Karpas-422 (cell line): ENCODE measurements around the gene PLA2G4D. TPM values are rescaled to one million over a fixed set of nuclear protein-coding genes. Genes with fewer than 3 reads are reported as not detected.

Experiments used
- DNase-seq: peaks from one replicate; pipeline ENCODE4 v3.0.0-alpha.2; 2015
- H2AFZ ChIP-seq: fragments of 200-600 bp; sonication (generic); 2 replicates; pipeline ENCODE4 v1.6.1; 2014; ENCODE audit warnings: antibody characterized with exemption, low read length, mixed read lengths
- H3K27ac ChIP-seq: fragments of 200-600 bp; sonication (generic); 2 replicates; pipeline ENCODE4 v1.5.1; 2014; ENCODE audit warnings: mild to moderate bottlenecking, low read length, moderate library complexity
- H3K27me3 ChIP-seq: fragments of 200-600 bp; sonication (generic); 2 replicates; pipeline ENCODE4 v1.6.1; 2014; ENCODE audit warnings: low read length, mixed read lengths
- H3K36me3 ChIP-seq: fragments of 200-600 bp; sonication (generic); 2 replicates; pipeline ENCODE4 v1.6.1; 2014; ENCODE audit warnings: low read length, mixed read lengths; ENCODE audit not compliant: insufficient read depth
- H3K4me1 ChIP-seq: fragments of 200-600 bp; sonication (generic); 2 replicates; pipeline ENCODE4 v1.6.1; 2014; ENCODE audit warnings: mild to moderate bottlenecking, low read length, mixed read lengths
- H3K4me2 ChIP-seq: fragments of 200-600 bp; sonication (generic); 2 replicates; pipeline ENCODE4 v1.6.1; 2014; ENCODE audit warnings: low read length, low read depth, mild to moderate bottlenecking; ENCODE audit not compliant: poor library complexity, severe bottlenecking
- H3K4me3 ChIP-seq: fragments of 200-600 bp; sonication (generic); 2 replicates; pipeline ENCODE4 v1.5.1; 2014; ENCODE audit warnings: mild to moderate bottlenecking, antibody characterized with exemption, low read length, mixed read lengths
- H3K79me2 ChIP-seq: fragments of 200-600 bp; sonication (generic); 2 replicates; pipeline ENCODE4 v1.6.1; 2014; ENCODE audit warnings: mild to moderate bottlenecking, low read length, mixed read lengths
- H3K9ac ChIP-seq: fragments of 200-600 bp; sonication (generic); 2 replicates; pipeline ENCODE4 v1.6.0; 2014; ENCODE audit warnings: low read length
- H3K9me2 ChIP-seq: fragments of 200-600 bp; sonication (generic), shearing (Covaris generic); replicated peaks from 2 replicates; pipeline ENCODE4 v1.6.0; 2014; ENCODE audit warnings: mild to moderate bottlenecking, low read length, moderate library complexity; ENCODE audit not compliant: insufficient read depth
- H3K9me3 ChIP-seq: fragments of 300-700, 200-600 bp; sonication (generic); 2 replicates; pipeline ENCODE4 v1.6.1; 2014; ENCODE audit warnings: low read length, mixed read lengths
- H4K20me1 ChIP-seq: fragments of 200-600 bp; sonication (generic); 2 replicates; pipeline ENCODE4 v1.6.1; 2014; ENCODE audit warnings: mild to moderate bottlenecking, antibody characterized with exemption, low read length, low read depth; ENCODE audit not compliant: insufficient read depth
- total RNA-seq: library from RNA; depleted of rRNA; stranded (reverse); fragments of >200 nt; shearing (Covaris generic); gene quantifications from 2 replicates; pipeline ENCODE4 v1.2.3, GENCODE V29; 2014; ENCODE audit warnings: low replicate concordance

PLA2G4D gene
- total RNA-seq, 1 experiment from 2014 or later: not detected

DNA sequence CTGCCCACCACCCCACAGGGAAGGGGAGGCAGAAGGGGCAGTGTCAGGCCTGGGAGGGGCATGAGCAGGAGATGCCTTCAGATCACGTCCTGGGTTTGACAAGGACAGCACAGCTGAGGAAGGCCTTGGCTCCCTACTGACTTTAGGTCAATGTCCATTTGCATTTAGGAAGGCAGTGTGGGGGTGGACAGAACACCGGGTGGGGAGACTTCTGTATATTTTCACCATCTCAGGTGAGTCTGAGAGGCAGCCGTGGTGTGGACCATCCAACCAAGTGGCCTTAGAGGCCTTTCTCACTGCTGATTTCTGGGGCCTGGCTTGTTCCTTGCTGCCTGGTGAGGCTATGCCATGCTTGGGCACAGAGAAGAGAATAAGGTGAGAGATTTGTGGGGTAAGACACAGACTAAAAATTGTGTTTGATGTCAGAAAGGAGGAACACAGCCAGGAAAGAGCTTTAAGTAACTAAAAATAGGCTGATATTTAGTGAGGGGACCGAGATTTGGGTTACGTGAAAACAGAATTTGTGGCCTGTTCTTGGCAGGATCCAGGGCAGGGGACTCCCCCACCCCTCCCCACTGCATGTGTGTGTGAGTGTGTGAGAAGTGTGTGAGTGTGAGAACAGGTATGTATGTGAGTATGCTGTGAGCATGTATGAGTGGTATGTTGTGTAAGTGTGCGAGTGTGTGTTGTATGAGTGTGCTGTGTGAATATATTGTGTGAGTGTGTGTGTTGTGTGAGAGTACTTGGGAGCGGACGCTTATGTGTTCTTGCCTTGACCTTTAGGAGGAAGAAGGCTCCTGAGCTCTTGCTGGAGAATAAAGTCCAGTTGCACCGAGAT lies 61.8 kb downstream of the PLA2G4D start:
- Histone ChIP-seq H3K9me2 (no peaks in the 10 kb centered on the region), H3K27me3 (no peaks in the 10 kb centered on the region), H3K4me3 (no peak overlapping the region), H2AFZ (no peak overlapping the region), H3K4me2 (no peak overlapping the region), H4K20me1 (no peaks in the 10 kb centered on the region), H3K9ac (no peak overlapping the region), H3K79me2 (no peaks in the 10 kb centered on the region), H3K9me3 (no peaks in the 10 kb centered on the region), H3K4me1 (peaks cover 19% of the 10 kb centered on the region), H3K36me3 (no peaks in the 10 kb centered on the region), H3K27ac (no peak overlapping the region)
- no peak for DNase-seq

- no peak overlapping the region for H2AFZ ChIP-seq
- no peak overlapping the region for H3K4me3 ChIP-seq
- H3K36me3 ChIP-seq: no peaks in the 10 kb centered on the region
- no peaks in the 10 kb centered on the region for H3K9me2 ChIP-seq
- DNase-seq: no peak
- H3K4me2 ChIP-seq: no peak overlapping the region
- no peaks in the 10 kb centered on the region for H4K20me1 ChIP-seq
- peaks cover 17% of the 10 kb centered on the region for H3K4me1 ChIP-seq
- H3K27ac ChIP-seq: no peak overlapping the region
- no peak overlapping the region for H3K9ac ChIP-seq
- H3K9me3 ChIP-seq: no peaks in the 10 kb centered on the region
- no peaks in the 10 kb centered on the region for H3K79me2 ChIP-seq
- no peaks in the 10 kb centered on the region for H3K27me3 ChIP-seq
These were observed 63.0 kb downstream of the PLA2G4D start for GRCh38 chr15:42031198-42031915.

- no peaks in the 10 kb centered on the region; the same call in 1 of the 2 replicates for H3K4me1 ChIP-seq
- H3K9me2 ChIP-seq: no peaks in the 10 kb centered on the region
- no peaks in the 10 kb centered on the region for H3K9me3 ChIP-seq
- H4K20me1 ChIP-seq: no peaks in the 10 kb centered on the region
- no peak overlapping the region for H3K27ac ChIP-seq
- no peaks in the 10 kb centered on the region for H3K36me3 ChIP-seq
- no peak overlapping the region for H3K4me2 ChIP-seq
- H3K9ac ChIP-seq: no peak overlapping the region
- H3K27me3 ChIP-seq: no peaks in the 10 kb centered on the region
- H3K4me3 ChIP-seq: no peak overlapping the region
- no peak for DNase-seq
- H3K79me2 ChIP-seq: no peaks in the 10 kb centered on the region
- H2AFZ ChIP-seq: no peak overlapping the region
These were observed 66.8 kb downstream of the PLA2G4D start for GRCh38 chr15:42027521-42027920.

DNA sequence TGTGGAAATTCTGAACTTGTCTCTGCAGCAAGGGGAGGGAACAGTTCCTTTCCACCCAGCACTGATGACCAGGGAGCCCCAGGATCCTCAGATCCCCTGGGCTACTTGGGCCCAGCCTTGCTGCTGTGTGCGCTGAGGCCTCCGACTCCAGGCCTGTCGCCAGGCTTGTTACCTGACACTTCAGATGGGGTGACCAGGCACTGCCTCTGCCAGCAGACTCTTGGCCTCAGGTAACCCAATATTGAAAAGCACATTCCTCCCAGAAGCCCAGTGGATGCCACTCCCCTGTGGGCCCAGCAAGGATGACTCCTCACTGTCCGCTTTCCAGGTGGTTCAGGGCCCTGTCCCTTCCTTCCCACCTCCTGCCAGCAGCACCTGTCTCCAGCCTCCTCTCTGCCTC lies 70.1 kb downstream of the PLA2G4D start:
- H4K20me1 ChIP-seq: no peaks in the 10 kb centered on the region
- no peaks in the 10 kb centered on the region for H3K79me2 ChIP-seq
- no peaks in the 10 kb centered on the region for H3K27me3 ChIP-seq
- no peak for DNase-seq
- no peaks in the 10 kb centered on the region; the same call in 1 of the 2 replicates for H3K4me1 ChIP-seq
- no peaks in the 10 kb centered on the region for H3K9me2 ChIP-seq
- no peak overlapping the region for H3K9ac ChIP-seq
- H2AFZ ChIP-seq: no peak overlapping the region
- H3K4me3 ChIP-seq: no peak overlapping the region
- H3K9me3 ChIP-seq: no peaks in the 10 kb centered on the region
- no peak overlapping the region for H3K4me2 ChIP-seq
- no peaks in the 10 kb centered on the region for H3K36me3 ChIP-seq
- no peak overlapping the region for H3K27ac ChIP-seq

DNA sequence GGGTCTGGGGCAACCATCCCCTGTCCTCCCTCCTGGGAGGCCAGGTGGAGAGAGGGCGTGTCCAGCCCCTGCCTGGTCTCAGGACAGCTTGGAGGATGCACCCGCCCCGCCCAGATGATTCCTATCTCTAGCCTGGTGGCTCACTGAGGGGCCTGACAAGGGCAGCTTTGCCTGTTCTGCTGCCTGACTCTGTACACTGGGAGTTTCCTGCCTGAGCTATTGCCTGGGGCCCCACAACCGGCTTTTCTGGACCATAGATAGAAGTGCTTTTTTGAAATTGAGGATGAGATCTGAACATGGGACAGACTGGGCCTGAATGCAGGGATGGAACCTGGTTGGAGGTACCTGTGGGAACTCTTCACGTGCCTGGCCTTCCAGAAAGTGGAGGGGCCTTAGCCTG lies 72.8 kb downstream of the PLA2G4D start:
- Histone ChIP-seq H3K4me3 (no peak overlapping the region), H3K27ac (no peak overlapping the region), H3K79me2 (no peaks in the 10 kb centered on the region), H3K27me3 (no peaks in the 10 kb centered on the region), H3K4me2 (no peak overlapping the region), H2AFZ (no peak overlapping the region), H3K9ac (no peak overlapping the region), H3K36me3 (no peaks in the 10 kb centered on the region), H3K4me1 (no peaks in the 10 kb centered on the region; the same call in 1 of the 2 replicates), H3K9me3 (no peaks in the 10 kb centered on the region), H3K9me2 (no peaks in the 10 kb centered on the region), H4K20me1 (no peaks in the 10 kb centered on the region)
- DNase-seq: no peak

DNA sequence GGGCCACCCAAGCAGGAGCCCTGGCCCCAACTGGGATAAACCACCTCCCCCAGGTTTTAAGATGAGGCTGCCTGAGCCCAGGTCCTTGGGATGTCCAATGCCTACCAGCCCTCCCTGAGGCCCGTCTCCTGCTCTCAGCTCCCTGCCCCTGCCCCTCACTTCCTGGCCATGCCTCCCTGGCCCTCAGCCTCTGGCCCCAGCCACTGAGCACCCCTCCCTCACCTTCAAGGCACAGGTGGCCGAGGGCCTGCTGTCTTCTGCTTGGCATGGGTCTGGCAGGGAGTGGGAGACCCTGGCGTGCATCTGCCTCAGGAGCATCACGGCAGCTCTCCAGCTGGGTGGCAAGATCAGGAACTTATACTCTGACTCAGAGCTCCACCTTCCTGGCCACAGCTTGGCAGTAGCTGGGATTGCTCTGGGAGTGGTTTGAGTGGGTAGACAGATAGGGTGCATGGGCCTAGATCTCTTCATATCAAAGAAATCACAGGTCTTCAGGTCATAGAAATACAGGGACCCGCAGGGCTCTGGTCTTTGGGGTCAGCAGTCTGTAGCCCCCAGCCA lies 73.6 kb downstream of the PLA2G4D start, which contains the start of gene PLA2G4E:
Gene PLA2G4E, minus strand, starts transcription at position 330 of the 561 bp plus-strand sequence. Its CDS starts 12 bp downstream, at position 318.
- Histone ChIP-seq H3K36me3 (no peaks in the 10 kb centered on the region), H3K9ac (no peak within 1 kb of the TSS), H3K27ac (no peak within 1 kb of the TSS), H3K4me3 (no peak within 1 kb of the TSS), H3K79me2 (no peaks in the 10 kb centered on the region), H2AFZ (no peak within 1 kb of the TSS), H3K4me2 (no peak within 1 kb of the TSS), H3K9me2 (no peaks in the 10 kb centered on the region), H4K20me1 (no peaks in the 10 kb centered on the region), H3K27me3 (no peaks in the 10 kb centered on the region), H3K9me3 (no peaks in the 10 kb centered on the region), H3K4me1 (no peaks in the 10 kb centered on the region)
- no peak for DNase-seq

DNA sequence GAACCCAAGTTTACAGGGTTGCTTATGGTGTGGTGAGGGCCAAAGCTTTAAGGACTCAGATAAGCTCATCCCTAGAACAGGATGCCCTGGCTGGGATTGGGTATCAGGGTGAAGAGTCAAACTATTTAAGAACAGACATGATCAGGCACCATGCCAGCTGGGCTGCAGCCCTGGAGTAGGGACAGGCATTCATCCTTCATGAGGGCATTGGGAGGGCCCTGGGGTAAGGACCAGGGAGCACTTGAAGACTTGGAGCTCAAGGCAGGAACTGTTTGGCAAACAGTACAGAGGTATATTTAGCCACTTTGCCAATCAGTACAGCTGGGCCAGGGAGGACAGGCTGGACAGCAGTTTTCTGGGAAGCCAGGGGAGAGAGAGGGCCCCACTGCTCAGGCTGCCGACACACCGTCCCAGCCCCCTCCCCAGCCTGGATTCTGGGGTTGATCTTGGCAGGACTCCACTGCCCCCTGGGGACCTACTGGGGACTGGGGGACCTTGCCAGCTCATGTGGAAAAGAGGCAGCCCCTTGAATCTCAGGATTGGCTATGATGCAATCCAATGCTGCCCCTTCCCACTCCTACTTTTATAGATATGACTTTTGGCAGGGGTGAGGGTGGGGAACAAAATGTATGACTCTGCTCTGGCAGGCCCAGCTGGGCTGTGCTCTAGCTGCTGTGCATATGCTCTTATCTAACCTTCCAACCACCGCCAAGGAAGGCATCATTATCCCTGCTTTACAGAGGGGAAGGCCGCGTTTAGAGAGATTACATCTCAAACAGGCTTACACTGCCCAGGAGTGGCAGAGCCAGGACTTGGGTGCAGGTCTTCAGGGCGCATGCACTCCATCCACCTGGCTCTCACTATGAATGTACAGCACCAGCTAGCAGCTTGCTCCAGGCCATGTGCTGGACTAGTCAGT lies 75.8 kb downstream of the PLA2G4D start:
- Histone ChIP-seq H3K9me2 (no peaks in the 10 kb centered on the region), H3K79me2 (no peaks in the 10 kb centered on the region), H2AFZ (no peak overlapping the region), H4K20me1 (no peaks in the 10 kb centered on the region), H3K4me2 (no peak overlapping the region), H3K27me3 (no peaks in the 10 kb centered on the region), H3K36me3 (no peaks in the 10 kb centered on the region), H3K4me3 (no peak overlapping the region), H3K9me3 (no peaks in the 10 kb centered on the region), H3K4me1 (no peaks in the 10 kb centered on the region), H3K27ac (no peak overlapping the region), H3K9ac (no peak overlapping the region)
- no peak for DNase-seq
